GM12874 (cell line): ENCODE results near the gene CDK4.

Experiments
- CTCF ChIP-seq: IDR thresholded peaks from 2 replicates; pipeline ENCODE4 v1.5.1; 2011; ENCODE audit warnings: low read depth, mild to moderate bottlenecking, control low read depth, low read length, moderate library complexity; ENCODE audit not compliant: insufficient read depth

The CDK4 gene

GRCh38 chr12:57753756-57754337, 1.7 kb upstream of the CDK4 start:
- no peak for TF ChIP-seq CTCF

- no peak for TF ChIP-seq CTCF
Observed at GRCh38 chr12:57752668-57753000, 524 bp upstream of the CDK4 start.

- no peak for TF ChIP-seq CTCF
Observed at GRCh38 chr12:57751432-57751787, 700 bp downstream of the CDK4 start.

GRCh38 chr12:57750561-57751431, 1.3 kb downstream of the CDK4 start:
- TF ChIP-seq CTCF, result no peak

GRCh38 chr12:57749061-57749460, 3.0 kb downstream of the CDK4 start:
- no peak for TF ChIP-seq CTCF

GRCh38 chr12:57746025-57746424, 6.1 kb downstream of the CDK4 start:
- TF ChIP-seq CTCF, result no peak

GRCh38 chr12:57745485-57745881, 6.6 kb downstream of the CDK4 start:
- TF ChIP-seq CTCF, result no peak
